A549 (cell line): ENCODE results near the gene CYP4B1. TPM values are rescaled to one million over a fixed set of nuclear protein-coding genes. Genes with fewer than 3 reads are reported as not detected.
"Not testable (repeated sequence)": the region's sequence is repeated elsewhere in the genome, so short reads cannot be mapped to it uniquely, and the experiment has no call there.

ENCODE experiments used
- ATAC-seq, 2 experiments: fragments of 200-7000 bp in 1 of 2; fragments of >200 bp in 1 of 2; cut with Nextera tagmentation in 1 of 2; cut with Tn5 transposase in 1 of 2; 3 replicates each; pipeline versions ENCODE4 v1.8.0 to v1.9.1; 2018 to 2020; ENCODE audit warnings: mild to moderate bottlenecking in 1 of 2, moderate library complexity in 1 of 2
- CTCF ChIA-PET: fragments of 300-600 bp; sonication (Branson Sonifier 250); formaldehyde crosslinking; extraction: SDS; loops from one replicate; lab custom pipeline; 2021; ENCODE audit warnings: antibody characterized with exemption, inconsistent platforms; lab: Yijun Ruan, JAX
- POLR2A ChIA-PET: fragments of 350-600 bp; formaldehyde crosslinking; extraction: SDS; loops from one replicate; lab custom pipeline; 2021; ENCODE audit warnings: antibody characterized with exemption, inconsistent platforms; lab: Yijun Ruan, JAX
- DNase-seq, 2 experiments: peaks; one replicate each; pipeline versions ENCODE4 v3.0.0 to v3.0.0-alpha.2; 2011 to 2016; ENCODE audit warnings: low read depth in 1 of 2, low spot score in 1 of 2
- FAIRE-seq: peaks from 2 replicates; lab custom pipeline; 2011; peaks lifted over from hg19 to GRCh38; lab: Jason Lieb, UNC
- H3K27ac ChIP-seq, 2 experiments: fragments of >200 bp; sonication (Bioruptor Twin); formaldehyde crosslinking; 3 replicates each; pipeline ENCODE4 v1.5.1; 2016 to 2017
- H3K4me1 ChIP-seq: fragments of >200 bp; sonication (Bioruptor Twin); formaldehyde crosslinking; 3 replicates; pipeline ENCODE4 v1.6.1; 2016
- H3K4me2 ChIP-seq: fragments of >200 bp; sonication (Bioruptor Twin); formaldehyde crosslinking; 3 replicates; pipeline ENCODE4 v1.6.1; 2016
- H3K4me3 ChIP-seq: fragments of >200 bp; sonication (Bioruptor Twin); formaldehyde crosslinking; 3 replicates; pipeline ENCODE4 v1.5.1; 2016
- H3K9me3 ChIP-seq: fragments of >200 bp; sonication (Bioruptor Twin); formaldehyde crosslinking; 3 replicates; pipeline ENCODE4 v1.6.1; 2016
- BCL3 ChIP-seq: fragments of >200 bp; sonication (Bioruptor Twin); formaldehyde crosslinking; IDR thresholded peaks from 3 replicates; pipeline ENCODE4 v1.6.1; 2016
- CBX2 ChIP-seq: fragments of 200-600 bp; sonication (generic); IDR thresholded peaks from 2 replicates; pipeline ENCODE4 v1.6.1; 2016; ENCODE audit warnings: low read depth, mild to moderate bottlenecking, borderline replicate concordance
- CHD4 ChIP-seq: fragments of 200-600 bp; sonication (generic); IDR thresholded peaks from 2 replicates; pipeline ENCODE4 v1.6.1; 2016; ENCODE audit warnings: antibody characterized with exemption, mild to moderate bottlenecking, borderline replicate concordance
- EHF ChIP-seq: fragments of 250-450 bp; sonication (Bioruptor Pico); IDR thresholded peaks from 2 replicates; pipeline ENCODE4 v1.5.0; 2020; ENCODE audit warnings: mild to moderate bottlenecking
- FOSL2 ChIP-seq, 2 experiments: fragments of 450-650 bp in 1 of 2; fragments of >200 bp in 1 of 2; sonication (Bioruptor Twin) in 1 of 2; formaldehyde crosslinking; IDR thresholded peaks; 2 replicates each; pipeline versions ENCODE4 v1.5.0 to v1.6.1; 2016 to 2020; ENCODE audit warnings: mild to moderate bottlenecking in 1 of 2, moderate library complexity in 1 of 2
- HOXB13 ChIP-seq: fragments of 250-450 bp; sonication (Bioruptor Pico); IDR thresholded peaks from 2 replicates; pipeline ENCODE4 v1.5.0; 2020; ENCODE audit warnings: low read depth, mild to moderate bottlenecking, moderate library complexity
- JUN ChIP-seq, 2 experiments: fragments of >200 bp; sonication (Bioruptor Twin); formaldehyde crosslinking; IDR thresholded peaks; 2 replicates in 1 of 2; 3 replicates in 1 of 2; pipeline ENCODE4 v1.6.1; 2016 to 2017
- JUNB ChIP-seq: fragments of >200 bp; sonication (Bioruptor Twin); formaldehyde crosslinking; IDR thresholded peaks from 2 replicates; pipeline ENCODE4 v1.6.1; 2016
- KDM1A ChIP-seq: fragments of 200-600 bp; sonication (generic); IDR thresholded peaks from 2 replicates; pipeline ENCODE4 v1.6.1; 2016; ENCODE audit warnings: low read depth, mild to moderate bottlenecking
- MAFK ChIP-seq: fragments of 450-650 bp; IDR thresholded peaks from 2 replicates; pipeline ENCODE4 v1.6.1; 2014; ENCODE audit not compliant: partially characterized antibody
- PBX3 ChIP-seq: IDR thresholded peaks from 2 replicates; pipeline ENCODE4 v1.6.1; 2012
- RCOR1 ChIP-seq: fragments of 150-350 bp; IDR thresholded peaks from 2 replicates; pipeline ENCODE4 v1.6.1; 2014; ENCODE audit warnings: antibody characterized with exemption, low read length, low read depth
- RFX5 ChIP-seq: fragments of 450-650 bp; IDR thresholded peaks from 2 replicates; pipeline ENCODE4 v1.7.1; 2014; ENCODE audit warnings: antibody characterized with exemption, mild to moderate bottlenecking, moderate library complexity
- RNF2 ChIP-seq: fragments of 200-600 bp; sonication (generic); IDR thresholded peaks from 2 replicates; pipeline ENCODE4 v1.6.1; 2016; ENCODE audit warnings: low read depth, mild to moderate bottlenecking, antibody characterized with exemption, moderate library complexity, borderline replicate concordance
- SMC3 ChIP-seq: fragments of >200 bp; sonication (Bioruptor Twin); formaldehyde crosslinking; IDR thresholded peaks from 3 replicates; pipeline ENCODE4 v1.6.1; 2018; ENCODE audit warnings: inconsistent platforms
- SREBF2 ChIP-seq: fragments of 450-650 bp; IDR thresholded peaks from 2 replicates; pipeline ENCODE4 v1.6.1; 2014; ENCODE audit warnings: mild to moderate bottlenecking, moderate library complexity
- TP53 ChIP-seq: fragments of 250-450 bp; sonication (Bioruptor Pico); IDR thresholded peaks from 2 replicates; pipeline ENCODE4 v1.5.0; 2021; ENCODE audit warnings: mild to moderate bottlenecking, moderate library complexity
- WGBS: methylation state at CpG from one replicate; pipeline ENCODE4 v1.1.6; 2017; ENCODE audit errors: missing lambda C conversion rate; 5-methylcytosine and 5-hydroxymethylcytosine counted together
- polyA minus RNA-seq: library from RNA; depleted of rRNA, polyadenylated mRNA; stranded (reverse); fragments of >200 nt; gene quantifications from 2 replicates; pipeline ENCODE4 v1.2.3, GENCODE V29; 2011; rRNA and poly(A)+ RNA removed
- polyA plus RNA-seq, 4 experiments: library from polyadenylated mRNA; depleted of rRNA in 3 of 4; stranded (reverse); fragments of >200 nt; fragmentation: RNase III in 1 of 4; extraction: RNeasy Plus Mini Kit Qiagen cat#74134 plus additional on column Dnase treatment in 1 of 4; gene quantifications; 2 replicates in 3 of 4; 3 replicates in 1 of 4; pipeline ENCODE4 v1.2.3, GENCODE V29; 2011 to 2017

Gene CYP4B1
- not detected in 2 replicates for polyA plus RNA-seq (2011; rRNA removed)
- not detected in 2 replicates for polyA plus RNA-seq (2012; cell fraction: cytosol; rRNA removed)
- not detected in 2 replicates for polyA plus RNA-seq (2012; cell fraction: nucleus; rRNA removed)
- polyA plus RNA-seq (2017; fragmentation: RNase III; extraction: RNeasy Plus Mini Kit Qiagen cat#74134 plus additional on column Dnase treatment): not detected in 3 replicates
- not detected in 2 replicates for polyA minus RNA-seq

GRCh38 chr1:46798810-46799209, at the start of gene CYP4B1:
Gene CYP4B1 (plus strand): TSS chr1:46799046. CDS start chr1:46799082, 36 bp downstream.
- TF ChIP-seq RCOR1: no peak

GRCh38 chr1:46749404-46749803, 49.4 kb upstream of the CYP4B1 start:
- no peaks in the 10 kb centered on the region for H3K9me3 ChIP-seq
- no peak for ATAC-seq
- ChIA-PET POLR2A (no interaction called here), CTCF (interaction anchor here (0.5 to 1.0 kb wide), 2 partner anchors 12 to 41 kb away, joined by 3 to 4 read pairs; no protein-coding TSS in a partner anchor)
- no peak overlapping the region for H3K27ac ChIP-seq
- no peak overlapping the region for H3K4me2 ChIP-seq
- DNase-seq: no peak
- no peak overlapping the region for H3K4me3 ChIP-seq
- H3K4me1 ChIP-seq: no peaks in the 10 kb centered on the region
- 50% methylated on average over 1 of the region's 1 CpG for WGBS
- TF ChIP-seq KDM1A (no peak), JUNB (no peak)
- TF ChIP-seq, all 56 proteins: peak for 0
- no peak for FAIRE-seq

More at GRCh38 chr1:46798810-46799209, at the start of gene CYP4B1:
- Histone ChIP-seq H3K4me3 (no peak within 1 kb of the TSS), H3K4me2 (no peak within 1 kb of the TSS), H3K27ac (no peak within 1 kb of the TSS), H3K4me1 (no peaks in the 10 kb centered on the region), H3K9me3 (no peaks in the 10 kb centered on the region)
- no peak for ATAC-seq
- FAIRE-seq: no peak
- CTCF ChIA-PET: no interaction called here
- DNase-seq: no peak
- POLR2A ChIA-PET: no interaction called here
- 50% methylated on average over 2 of the region's 4 CpGs for WGBS

- no peak for DNase-seq
- H3K4me1 ChIP-seq: no peaks in the 10 kb centered on the region
- CTCF ChIA-PET: interaction anchor here (1.0 kb wide), 1 partner anchor 13 kb away, joined by 3 read pairs; no protein-coding TSS in a partner anchor
- no peaks in the 10 kb centered on the region for H3K9me3 ChIP-seq
- TF ChIP-seq FOSL2 (IDR thresholded peaks at IDR 0.05) (no peak), FOSL2 (CRISPR knock-in tag; IDR thresholded peaks at IDR 0.05) (no peak), CBX2 (no peak)
- TF ChIP-seq, all 56 proteins: peak for 0
- ATAC-seq: no peak
- no peak overlapping the region for H3K4me3 ChIP-seq
- FAIRE-seq: no peak
- H3K4me2 ChIP-seq: no peak overlapping the region
- WGBS: 0% methylated on average over 7 of the region's 7 CpGs
- H3K27ac ChIP-seq: no peak overlapping the region
- POLR2A ChIA-PET: no interaction called here
These were observed 48.9 kb upstream of the CYP4B1 start for GRCh38 chr1:46749921-46750404.

GRCh38 chr1:46753985-46754384, 44.9 kb upstream of the CYP4B1 start:
- FAIRE-seq: no peak
- Histone ChIP-seq H3K4me2 (no peak overlapping the region), H3K4me3 (no peak overlapping the region), H3K27ac (no peak overlapping the region), H3K4me1 (no peaks in the 10 kb centered on the region), H3K9me3 (no peaks in the 10 kb centered on the region)
- WGBS: 0% methylated on average over 1 of the region's 1 CpG
- DNase-seq: no peak
- POLR2A ChIA-PET: no interaction called here
- CTCF ChIA-PET: no interaction called here
- no peak for ATAC-seq
- TF ChIP-seq RNF2 (no peak), MAFK (peak; percentile 40)
- TF ChIP-seq, all 56 proteins: peak for 1

- 17% methylated on average over 4 of the region's 4 CpGs for WGBS
- POLR2A ChIA-PET, ATAC-seq, H3K9me3 ChIP-seq, FAIRE-seq, H3K4me1 ChIP-seq, DNase-seq, H3K4me3 ChIP-seq, CTCF ChIA-PET, H3K4me2 ChIP-seq, H3K27ac ChIP-seq: not testable (repeated sequence)
These were observed 44.1 kb upstream of the CYP4B1 start for GRCh38 chr1:46754707-46755106.

GRCh38 chr1:46755121-46755520, 43.7 kb upstream of the CYP4B1 start:
- H3K4me3 ChIP-seq: no peak overlapping the region
- TF ChIP-seq CHD4 (no peak), RFX5 (no peak), KDM1A (no peak), BCL3 (no peak), TP53 (CRISPR knock-in tag) (no peak), SMC3 (no peak), JUNB (no peak), JUN (IDR thresholded peaks at IDR 0.05) (no peak), SREBF2 (no peak), FOSL2 (IDR thresholded peaks at IDR 0.05) (no peak), FOSL2 (CRISPR knock-in tag; IDR thresholded peaks at IDR 0.05) (no peak), HOXB13 (CRISPR knock-in tag) (no peak), PBX3 (no peak), EHF (no peak)
- DNase-seq (no peak), ATAC-seq (no peak), FAIRE-seq (no peak)
- ChIA-PET POLR2A (no interaction called here), CTCF (no interaction called here)
- no peaks in the 10 kb centered on the region for H3K4me1 ChIP-seq
- no peaks in the 10 kb centered on the region for H3K9me3 ChIP-seq
- WGBS: 18% methylated on average over 4 of the region's 4 CpGs
- H3K4me2 ChIP-seq: no peak overlapping the region
- no peak overlapping the region for H3K27ac ChIP-seq
